Liver (tissue), 3 donors: ENCODE measurements around the gene WDR82.

Source experiments
- EGR1 ChIP-seq, 2 donors: IDR thresholded peaks; 2 replicates each; pipeline ENCODE4 v1.6.1; 2016 to 2018; ENCODE audit warnings: antibody characterized with exemption in 2 of 2, low read depth in 2 of 2
- FOXA2 ChIP-seq: IDR thresholded peaks from 2 replicates; pipeline ENCODE4 v1.6.1; 2016; ENCODE audit warnings: antibody characterized with exemption
- JUND ChIP-seq, 2 donors: IDR thresholded peaks; 2 replicates each; pipeline ENCODE4 v1.6.1; 2016; ENCODE audit warnings: antibody characterized with exemption in 2 of 2
- RAD21 ChIP-seq, 2 donors: IDR thresholded peaks; 2 replicates each; pipeline ENCODE4 v1.6.1; 2016; ENCODE audit warnings: antibody characterized with exemption in 2 of 2, mild to moderate bottlenecking in 2 of 2
- TAF1 ChIP-seq: conservative IDR thresholded peaks from 2 replicates; pipeline ENCODE4 v1.6.1; 2016; ENCODE audit warnings: antibody characterized with exemption, mild to moderate bottlenecking
- TF ChIP-seq, protein P1 (sequence below): fragments of 150-350 bp; IDR thresholded peaks from 2 replicates; pipeline ENCODE4 v1.5.1; 2017; ENCODE audit warnings: improper control_type of control experiment, low read depth, low read length; ENCODE audit not compliant: missing input control
- TF ChIP-seq, protein P2 (sequence below): IDR thresholded peaks from 2 replicates; pipeline ENCODE4 v1.6.1; 2016; ENCODE audit warnings: antibody characterized with exemption
- TF ChIP-seq, protein P3 (sequence below): IDR thresholded peaks from 2 replicates; pipeline ENCODE4 v1.6.1; 2016; ENCODE audit warnings: antibody characterized with exemption
- donor health status: healthy.
- donor health status: healthy.

DNA sequence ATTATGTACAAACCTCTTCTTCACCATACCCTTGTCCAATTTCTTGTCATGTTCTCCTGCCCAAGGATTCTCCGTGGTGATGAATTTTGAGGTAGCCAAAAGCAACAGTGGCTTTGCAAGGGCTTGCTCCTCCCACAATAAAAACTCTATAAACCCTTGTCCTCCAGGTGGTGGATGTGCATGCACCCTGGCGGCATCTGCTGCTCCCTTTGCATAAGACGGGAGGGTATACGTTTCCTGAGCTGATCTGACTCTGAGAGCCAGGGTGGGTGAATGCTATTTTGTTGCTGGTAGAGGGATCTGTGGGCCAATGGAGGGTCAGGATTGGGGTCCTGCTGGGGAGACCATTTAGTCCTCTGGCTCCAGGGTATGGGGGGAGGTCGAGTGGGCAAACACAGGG, 43.0 kb upstream of the WDR82 start:
- TF ChIP-seq, protein P1, sequence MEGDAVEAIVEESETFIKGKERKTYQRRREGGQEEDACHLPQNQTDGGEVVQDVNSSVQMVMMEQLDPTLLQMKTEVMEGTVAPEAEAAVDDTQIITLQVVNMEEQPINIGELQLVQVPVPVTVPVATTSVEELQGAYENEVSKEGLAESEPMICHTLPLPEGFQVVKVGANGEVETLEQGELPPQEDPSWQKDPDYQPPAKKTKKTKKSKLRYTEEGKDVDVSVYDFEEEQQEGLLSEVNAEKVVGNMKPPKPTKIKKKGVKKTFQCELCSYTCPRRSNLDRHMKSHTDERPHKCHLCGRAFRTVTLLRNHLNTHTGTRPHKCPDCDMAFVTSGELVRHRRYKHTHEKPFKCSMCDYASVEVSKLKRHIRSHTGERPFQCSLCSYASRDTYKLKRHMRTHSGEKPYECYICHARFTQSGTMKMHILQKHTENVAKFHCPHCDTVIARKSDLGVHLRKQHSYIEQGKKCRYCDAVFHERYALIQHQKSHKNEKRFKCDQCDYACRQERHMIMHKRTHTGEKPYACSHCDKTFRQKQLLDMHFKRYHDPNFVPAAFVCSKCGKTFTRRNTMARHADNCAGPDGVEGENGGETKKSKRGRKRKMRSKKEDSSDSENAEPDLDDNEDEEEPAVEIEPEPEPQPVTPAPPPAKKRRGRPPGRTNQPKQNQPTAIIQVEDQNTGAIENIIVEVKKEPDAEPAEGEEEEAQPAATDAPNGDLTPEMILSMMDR = no peak
- TF ChIP-seq, protein P2, sequence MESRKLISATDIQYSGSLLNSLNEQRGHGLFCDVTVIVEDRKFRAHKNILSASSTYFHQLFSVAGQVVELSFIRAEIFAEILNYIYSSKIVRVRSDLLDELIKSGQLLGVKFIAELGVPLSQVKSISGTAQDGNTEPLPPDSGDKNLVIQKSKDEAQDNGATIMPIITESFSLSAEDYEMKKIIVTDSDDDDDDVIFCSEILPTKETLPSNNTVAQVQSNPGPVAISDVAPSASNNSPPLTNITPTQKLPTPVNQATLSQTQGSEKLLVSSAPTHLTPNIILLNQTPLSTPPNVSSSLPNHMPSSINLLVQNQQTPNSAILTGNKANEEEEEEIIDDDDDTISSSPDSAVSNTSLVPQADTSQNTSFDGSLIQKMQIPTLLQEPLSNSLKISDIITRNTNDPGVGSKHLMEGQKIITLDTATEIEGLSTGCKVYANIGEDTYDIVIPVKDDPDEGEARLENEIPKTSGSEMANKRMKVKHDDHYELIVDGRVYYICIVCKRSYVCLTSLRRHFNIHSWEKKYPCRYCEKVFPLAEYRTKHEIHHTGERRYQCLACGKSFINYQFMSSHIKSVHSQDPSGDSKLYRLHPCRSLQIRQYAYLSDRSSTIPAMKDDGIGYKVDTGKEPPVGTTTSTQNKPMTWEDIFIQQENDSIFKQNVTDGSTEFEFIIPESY = no peak
- no peak for TF ChIP-seq RAD21 (IDR thresholded peaks at IDR 0.05)
- TF ChIP-seq TAF1 = no peak
- TF ChIP-seq, protein P3, sequence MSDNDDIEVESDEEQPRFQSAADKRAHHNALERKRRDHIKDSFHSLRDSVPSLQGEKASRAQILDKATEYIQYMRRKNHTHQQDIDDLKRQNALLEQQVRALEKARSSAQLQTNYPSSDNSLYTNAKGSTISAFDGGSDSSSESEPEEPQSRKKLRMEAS = no peak
- no peak for TF ChIP-seq EGR1 (IDR thresholded peaks at IDR 0.05; ENCODE audit: low read depth in 2 of 2)
- no peak for TF ChIP-seq FOXA2
- no peak for TF ChIP-seq JUND (IDR thresholded peaks at IDR 0.05)
